ENCODE results near the gene SELENOW. TPM values are rescaled to one million over a fixed set of nuclear protein-coding genes. Genes with fewer than 3 reads are reported as not detected.
"Not testable (repeated sequence)": the region's sequence is repeated elsewhere in the genome, so short reads cannot be mapped to it uniquely, and the experiment has no call there.

Gene SELENOW
- total RNA-seq, 1 donor from 2014 or later: 247 TPM

DNA sequence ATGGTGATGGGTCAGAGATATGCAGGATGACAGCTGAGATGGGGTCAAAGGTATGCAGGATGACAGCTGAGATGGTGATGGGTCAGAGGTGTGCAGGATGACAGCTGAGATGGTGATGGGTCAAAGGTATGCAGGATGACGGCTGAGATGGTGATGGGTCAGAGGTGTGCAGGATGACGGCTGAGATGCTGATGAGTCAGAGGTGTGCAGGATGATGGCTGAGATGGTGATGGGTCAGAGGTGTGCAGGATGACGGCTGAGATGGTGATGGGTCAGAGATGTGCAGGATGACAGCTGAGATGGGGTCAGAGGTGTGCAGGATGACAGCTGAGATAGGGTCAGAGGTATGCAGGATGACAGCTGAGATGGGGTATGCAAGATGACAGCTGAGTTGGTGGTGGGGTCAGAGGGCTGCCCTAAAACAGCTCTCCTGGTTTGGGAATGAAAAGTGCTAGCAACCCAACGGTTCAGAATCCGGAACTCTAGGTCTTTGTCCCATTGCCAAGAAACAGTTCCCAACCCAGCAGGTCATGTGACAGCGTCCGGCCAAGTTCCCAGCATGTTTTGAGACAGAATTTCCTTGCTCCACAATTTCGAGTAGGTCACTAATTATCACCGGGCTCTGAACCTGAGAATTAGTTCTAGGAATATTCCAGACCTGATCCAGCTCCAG is 3.2 kb downstream of the SELENOW start:
- intact Hi-C loops (cut with DNase I): no loop called here
- TF ChIP-seq, protein P1, sequence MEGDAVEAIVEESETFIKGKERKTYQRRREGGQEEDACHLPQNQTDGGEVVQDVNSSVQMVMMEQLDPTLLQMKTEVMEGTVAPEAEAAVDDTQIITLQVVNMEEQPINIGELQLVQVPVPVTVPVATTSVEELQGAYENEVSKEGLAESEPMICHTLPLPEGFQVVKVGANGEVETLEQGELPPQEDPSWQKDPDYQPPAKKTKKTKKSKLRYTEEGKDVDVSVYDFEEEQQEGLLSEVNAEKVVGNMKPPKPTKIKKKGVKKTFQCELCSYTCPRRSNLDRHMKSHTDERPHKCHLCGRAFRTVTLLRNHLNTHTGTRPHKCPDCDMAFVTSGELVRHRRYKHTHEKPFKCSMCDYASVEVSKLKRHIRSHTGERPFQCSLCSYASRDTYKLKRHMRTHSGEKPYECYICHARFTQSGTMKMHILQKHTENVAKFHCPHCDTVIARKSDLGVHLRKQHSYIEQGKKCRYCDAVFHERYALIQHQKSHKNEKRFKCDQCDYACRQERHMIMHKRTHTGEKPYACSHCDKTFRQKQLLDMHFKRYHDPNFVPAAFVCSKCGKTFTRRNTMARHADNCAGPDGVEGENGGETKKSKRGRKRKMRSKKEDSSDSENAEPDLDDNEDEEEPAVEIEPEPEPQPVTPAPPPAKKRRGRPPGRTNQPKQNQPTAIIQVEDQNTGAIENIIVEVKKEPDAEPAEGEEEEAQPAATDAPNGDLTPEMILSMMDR (IDR thresholded peaks at IDR 0.05): no peak
- H3K4me1 ChIP-seq: peaks cover 46% of the 10 kb centered on the region
- DNase-seq (no peak), ATAC-seq (no peak)
- no peak overlapping the region for H3K27ac ChIP-seq
- no peaks in the 10 kb centered on the region for H3K27me3 ChIP-seq (ENCODE audit: low read depth)
- H3K9me3 ChIP-seq: no peaks in the 10 kb centered on the region
- peaks cover 59% of the 10 kb centered on the region for H3K36me3 ChIP-seq
- no peak overlapping the region for H3K4me3 ChIP-seq

DNA sequence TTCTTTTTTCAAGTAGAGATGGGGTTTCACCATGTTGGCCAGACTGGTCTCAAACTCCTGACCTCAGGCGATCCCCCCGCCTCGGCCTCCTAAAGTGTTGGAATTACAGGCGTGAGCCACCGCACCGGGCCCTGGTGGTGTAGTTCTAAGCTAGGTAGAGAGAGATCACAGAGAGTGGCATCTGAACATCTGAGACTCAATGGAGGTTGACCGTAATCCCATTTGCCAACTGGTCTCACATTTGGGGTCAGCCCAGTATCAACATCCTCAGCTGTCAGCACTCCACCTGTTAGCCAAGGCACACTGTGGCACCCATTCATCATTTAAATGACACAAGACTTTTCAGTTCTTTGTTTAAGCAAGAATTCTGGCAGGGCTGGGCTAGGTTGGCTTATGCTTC is 8.1 kb downstream of the SELENOW start:
- H3K4me3 ChIP-seq: no peak overlapping the region
- H3K9me3 ChIP-seq: no peaks in the 10 kb centered on the region
- ATAC-seq (no peak), DNase-seq (no peak)
- TF ChIP-seq, protein P1 (IDR thresholded peaks at IDR 0.05): no peak
- intact Hi-C loops (cut with DNase I): no loop called here
- H3K4me1 ChIP-seq: peaks cover 12% of the 10 kb centered on the region
- no peaks in the 10 kb centered on the region for H3K27me3 ChIP-seq (ENCODE audit: low read depth)
- no peak overlapping the region for H3K27ac ChIP-seq
- peaks cover 49% of the 10 kb centered on the region for H3K36me3 ChIP-seq

DNA sequence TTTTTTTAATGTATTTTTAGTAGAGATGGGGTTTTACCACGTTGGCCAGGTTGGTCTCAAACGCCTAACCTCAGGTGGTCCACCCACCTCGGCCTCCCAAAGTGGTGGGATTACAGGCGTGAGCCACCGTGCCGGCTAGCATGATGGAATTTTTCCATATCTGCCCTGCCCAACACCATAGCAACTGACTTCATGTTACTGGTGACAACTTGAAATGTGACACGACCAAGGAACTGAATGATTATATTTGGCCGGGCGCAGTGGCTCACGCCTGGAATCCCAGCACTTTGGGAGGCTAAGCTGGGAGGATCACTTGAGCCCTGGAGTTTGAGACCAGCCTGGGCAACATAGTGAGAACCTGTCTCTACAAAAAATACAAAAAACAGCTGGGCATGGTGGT is 8.8 kb downstream of the SELENOW start:
- DNase-seq; H3K4me3 ChIP-seq; H3K9me3 ChIP-seq; ATAC-seq; H3K27me3 ChIP-seq (ENCODE audit: low read depth); intact Hi-C loops (cut with DNase I); H3K4me1 ChIP-seq; H3K27ac ChIP-seq: not testable (repeated sequence)
- H3K36me3 ChIP-seq: peaks cover 46% of the 10 kb centered on the region

DNA sequence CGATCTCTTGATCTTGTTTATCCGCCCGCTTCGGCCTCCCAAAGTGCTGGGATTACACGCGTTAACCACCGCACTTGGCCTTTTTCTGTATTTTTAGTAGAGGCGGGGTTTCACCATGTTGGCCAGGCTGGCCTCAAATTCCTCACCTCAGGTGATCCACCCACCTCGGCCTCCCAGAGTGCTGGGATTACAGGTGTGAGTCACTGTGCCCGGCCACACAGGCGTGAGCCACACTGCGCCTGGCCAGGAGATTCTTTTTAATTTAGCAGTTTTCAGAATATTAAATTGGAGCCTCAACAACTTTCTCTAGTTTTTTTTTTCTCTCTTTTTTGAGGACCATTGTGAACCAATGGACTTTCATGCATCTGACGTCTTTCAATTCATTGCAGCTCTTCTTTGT is 11.3 kb downstream of the SELENOW start:
- H3K4me1 ChIP-seq; intact Hi-C loops (cut with DNase I); H3K4me3 ChIP-seq; ATAC-seq; H3K9me3 ChIP-seq; DNase-seq; H3K27me3 ChIP-seq (ENCODE audit: low read depth); H3K27ac ChIP-seq: not testable (repeated sequence)
- peaks cover 21% of the 10 kb centered on the region for H3K36me3 ChIP-seq

DNA sequence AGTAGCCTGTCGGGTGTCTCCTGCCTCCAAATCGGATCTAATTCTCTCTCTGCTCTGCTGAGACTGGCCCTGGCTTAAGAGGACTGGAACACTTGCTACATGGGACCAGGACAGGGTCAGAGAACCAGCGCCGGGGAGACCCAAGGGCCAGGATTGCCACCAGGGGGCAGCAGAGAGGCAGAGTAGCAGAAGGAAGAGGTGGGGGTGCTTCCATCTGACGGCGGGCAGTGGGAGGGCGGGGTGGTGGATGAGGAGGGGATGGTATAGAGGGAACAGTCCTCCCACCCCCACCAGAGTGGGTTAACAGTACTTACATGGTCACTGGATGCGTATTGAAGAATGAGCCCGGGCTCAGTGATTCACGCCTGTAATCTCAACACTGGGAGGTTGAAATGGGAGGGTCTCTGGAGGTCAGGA is 11.9 kb downstream of the SELENOW start:
- H3K4me1 ChIP-seq: no peaks in the 10 kb centered on the region
- H3K4me3 ChIP-seq: no peak overlapping the region
- peaks cover 15% of the 10 kb centered on the region for H3K36me3 ChIP-seq
- peak; percentile 83 to 90 for ATAC-seq
- H3K27me3 ChIP-seq (ENCODE audit: low read depth): no peaks in the 10 kb centered on the region
- peaks cover 4% of the 10 kb centered on the region for H3K9me3 ChIP-seq
- TF ChIP-seq, protein P1 (IDR thresholded peaks at IDR 0.05): peak; percentile 81
- DNase-seq: peak; percentile 90
- no peak overlapping the region for H3K27ac ChIP-seq
- intact Hi-C loops (cut with DNase I): no loop called here

DNA sequence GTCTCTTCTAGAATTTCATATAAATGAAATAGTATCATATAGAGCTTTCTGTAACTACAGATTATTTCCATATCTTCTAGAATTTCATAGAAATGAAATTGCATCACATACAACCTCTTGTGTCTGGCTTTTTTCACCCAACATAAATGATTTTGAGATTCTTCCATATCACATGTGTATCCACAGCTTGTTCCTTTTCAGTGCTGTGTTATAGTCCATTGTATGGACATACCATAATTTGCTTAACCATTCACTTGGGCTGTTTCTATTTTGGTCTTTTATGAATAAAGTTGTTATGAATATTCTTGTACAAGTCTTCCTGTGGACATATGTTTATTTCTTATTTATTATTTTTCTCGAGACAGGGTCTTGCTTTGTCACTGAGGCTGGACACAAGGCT is 14.1 kb downstream of the SELENOW start:
- Histone ChIP-seq H3K36me3 (no peaks in the 10 kb centered on the region), H3K9me3 (peaks cover 4% of the 10 kb centered on the region), H3K4me3 (no peak overlapping the region), H3K27ac (no peak overlapping the region), H3K27me3 (ENCODE audit: low read depth) (no peaks in the 10 kb centered on the region), H3K4me1 (no peaks in the 10 kb centered on the region)
- ATAC-seq: no peak
- TF ChIP-seq, protein P1 (IDR thresholded peaks at IDR 0.05): no peak
- no peak for DNase-seq
- intact Hi-C loops (cut with DNase I): no loop called here
